Loucy (cell line): ENCODE results near the gene SLX4IP.

ENCODE experiments used
- CTCF ChIP-seq: fragments of 200-600 bp; sonication (generic); conservative IDR thresholded peaks from 2 replicates; pipeline ENCODE4 v1.5.1; 2014; ENCODE audit warnings: mild to moderate bottlenecking, antibody characterized with exemption, low read length
- EZH2phosphoT487 ChIP-seq: fragments of 200-600 bp; IDR thresholded peaks from 2 replicates; pipeline ENCODE4 v1.6.1; 2018; ENCODE audit warnings: antibody characterized with exemption, mild to moderate bottlenecking, moderate library complexity, borderline replicate concordance

- TF ChIP-seq CTCF = no peak
- no peak for TF ChIP-seq EZH2phosphoT487
These were observed 227.0 kb downstream of the SLX4IP start for GRCh38 chr20:10662151-10662550.
